ENCODE measurements around the gene TRIM41.

GRCh38 chr5:181176254-181176952 lies 46.7 kb upstream of the TRIM41 start:
- TF ChIP-seq POLR2AphosphoS5 (IDR thresholded peaks at IDR 0.05; ENCODE audit: low read depth, low read length) (no peak), SIN3A (IDR thresholded peaks at IDR 0.05; ENCODE audit: borderline replicate concordance, insufficient read depth, low read length) (no peak)
